Smooth muscle cell (in vitro differentiated cells): ENCODE results near the gene ACSBG1. TPM values are rescaled to one million over a fixed set of nuclear protein-coding genes. Genes with fewer than 3 reads are reported as not detected.

Experiments used
- DNase-seq: peaks from one replicate; lab custom pipeline; 2025; ENCODE audit not compliant: unreplicated experiment; lab: John Stamatoyannopoulos, UW
- H2AFZ ChIP-seq: fragments of 200-600 bp; sonication (generic); 2 replicates; pipeline ENCODE4 v1.6.0; 2016; ENCODE audit warnings: antibody characterized with exemption, low read depth, mild to moderate bottlenecking
- H3F3A ChIP-seq: fragments of 200-600 bp; sonication (generic); 2 replicates; pipeline ENCODE4 v1.6.0; 2017; ENCODE audit warnings: antibody characterized with exemption, low read depth
- H3K27ac ChIP-seq: fragments of 200-600 bp; sonication (generic); 2 replicates; pipeline ENCODE4 v1.5.1; 2016; ENCODE audit warnings: low read depth, mild to moderate bottlenecking
- H3K27me3 ChIP-seq: fragments of 200-600 bp; sonication (generic); 2 replicates; pipeline ENCODE4 v1.6.1; 2016; ENCODE audit warnings: low read depth, mild to moderate bottlenecking
- H3K36me3 ChIP-seq: fragments of 200-600 bp; sonication (generic); 2 replicates; pipeline ENCODE4 v1.5.1; 2016; ENCODE audit warnings: low read depth
- H3K4me1 ChIP-seq: fragments of 200-600 bp; sonication (generic); 2 replicates; pipeline ENCODE4 v1.5.1; 2016; ENCODE audit warnings: low read depth
- H3K4me2 ChIP-seq: fragments of 200-600 bp; sonication (generic); 2 replicates; pipeline ENCODE4 v1.6.0; 2016; ENCODE audit warnings: mild to moderate bottlenecking
- H3K4me3 ChIP-seq: fragments of 200-600 bp; sonication (generic); 2 replicates; pipeline ENCODE4 v1.5.1; 2016; ENCODE audit warnings: mild to moderate bottlenecking
- H3K79me2 ChIP-seq: fragments of 200-600 bp; sonication (generic); 2 replicates; pipeline ENCODE4 v1.6.0; 2016; ENCODE audit warnings: low read depth, mild to moderate bottlenecking
- H3K9ac ChIP-seq: fragments of 200-600 bp; sonication (generic); 2 replicates; pipeline ENCODE4 v1.6.0; 2016; ENCODE audit warnings: low read depth
- H3K9me3 ChIP-seq: fragments of 200-600 bp; sonication (generic); replicated peaks from 2 replicates; pipeline ENCODE4 v1.5.1; 2016; ENCODE audit warnings: low read depth
- H4K20me1 ChIP-seq: fragments of 200-600 bp; sonication (generic); 2 replicates; pipeline ENCODE4 v1.6.0; 2016; ENCODE audit warnings: low read depth
- CTCF ChIP-seq: fragments of 200-600 bp; sonication (generic); IDR thresholded peaks from 2 replicates; pipeline ENCODE4 v1.5.1; 2017; ENCODE audit warnings: borderline replicate concordance, mild to moderate bottlenecking, antibody characterized with exemption; ENCODE audit not compliant: insufficient read depth, poor library complexity, severe bottlenecking
- WGBS: methylation state at CpG from one replicate; pipeline ENCODE4 v1.1.7; 2016; ENCODE audit warnings: low lambda C conversion rate; 5-methylcytosine and 5-hydroxymethylcytosine counted together
- polyA plus RNA-seq: library from polyadenylated mRNA; unstranded; fragments of >200 nt; fragmentation: Nextera tagmentation; extraction: Ambion mirVana; gene quantifications from 2 replicates; pipeline ENCODE4 v1.2.1, GENCODE V29; 2016
- total RNA-seq: library from RNA; depleted of rRNA; stranded (reverse); fragments of >200 nt; gene quantifications from 2 replicates; pipeline ENCODE4 v1.2.3, GENCODE V29; 2014

The ACSBG1 gene
- total and polyA plus RNA-seq, 2 experiments from 2014 or later: under 0.01 to 0.22 TPM

GRCh38 chr15:78265137-78265460 lies 30.7 kb upstream of the ACSBG1 start:
- Histone ChIP-seq H3K9me3 (no peaks in the 10 kb centered on the region), H3F3A (no peaks in the 10 kb centered on the region), H3K36me3 (no peaks in the 10 kb centered on the region), H3K27me3 (no peaks in the 10 kb centered on the region), H3K4me1 (no peaks in the 10 kb centered on the region), H2AFZ (peak overlapping the region; percentile 76), H4K20me1 (no peaks in the 10 kb centered on the region), H3K27ac (no peak overlapping the region), H3K4me3 (peak overlapping the region; percentile 47), H3K79me2 (no peaks in the 10 kb centered on the region), H3K4me2 (peak overlapping the region; percentile 84), H3K9ac (no peak overlapping the region)
- 80% methylated on average over 11 of the region's 12 CpGs for WGBS
- DNase-seq: no peak
- TF ChIP-seq CTCF: no peak

- TF ChIP-seq CTCF: no peak
- Histone ChIP-seq H3K27me3 (no peaks in the 10 kb centered on the region), H4K20me1 (no peaks in the 10 kb centered on the region)
These were observed 30.2 kb upstream of the ACSBG1 start, which contains the start of gene DNAJA4 for GRCh38 chr15:78264304-78265136. DNAJA4 (plus strand) TSS chr15:78264562; CDS start chr15:78264764, 202 bp downstream.

GRCh38 chr15:78263907-78264303 lies 29.5 kb upstream of the ACSBG1 start:
- Histone ChIP-seq H3K4me1 (no peaks in the 10 kb centered on the region), H3K9ac (no peak overlapping the region), H3K79me2 (no peaks in the 10 kb centered on the region), H3K27me3 (no peaks in the 10 kb centered on the region), H4K20me1 (no peaks in the 10 kb centered on the region), H3K9me3 (no peaks in the 10 kb centered on the region), H3F3A (no peaks in the 10 kb centered on the region), H2AFZ (peak overlapping the region; percentile 62), H3K27ac (no peak overlapping the region), H3K4me2 (peak overlapping the region; percentile 65), H3K4me3 (peak overlapping the region; percentile 47), H3K36me3 (no peaks in the 10 kb centered on the region)
- WGBS: 86% methylated on average over 23 of the region's 23 CpGs
- no peak for TF ChIP-seq CTCF
- no peak for DNase-seq

More at GRCh38 chr15:78264304-78265136, 30.2 kb upstream of the ACSBG1 start, which contains the start of gene DNAJA4:
- H2AFZ ChIP-seq: peak within 1 kb of the TSS; percentile 76
- H3K9ac ChIP-seq: no peak within 1 kb of the TSS
- H3K4me3 ChIP-seq: peak within 1 kb of the TSS; percentile 47
- no peaks in the 10 kb centered on the region for H3K79me2 ChIP-seq
- no peak for DNase-seq
- H3K4me1 ChIP-seq: no peaks in the 10 kb centered on the region
- H3K4me2 ChIP-seq: peak within 1 kb of the TSS; percentile 84
- H3F3A ChIP-seq: no peaks in the 10 kb centered on the region
- H3K9me3 ChIP-seq: no peaks in the 10 kb centered on the region
- 48% methylated on average over 76 of the region's 107 CpGs for WGBS
- H3K27ac ChIP-seq: no peak within 1 kb of the TSS
- H3K36me3 ChIP-seq: no peaks in the 10 kb centered on the region

GRCh38 chr15:78263351-78263781 lies 29.0 kb upstream of the ACSBG1 start:
- 90% methylated on average over 7 of the region's 7 CpGs for WGBS
- no peaks in the 10 kb centered on the region for H3K27me3 ChIP-seq
- no peak for DNase-seq
- no peaks in the 10 kb centered on the region for H3K9me3 ChIP-seq
- H3F3A ChIP-seq: no peaks in the 10 kb centered on the region
- no peaks in the 10 kb centered on the region for H3K79me2 ChIP-seq
- no peak overlapping the region for H2AFZ ChIP-seq
- no peak overlapping the region for H3K9ac ChIP-seq
- H3K4me3 ChIP-seq: no peak overlapping the region
- no peaks in the 10 kb centered on the region for H3K4me1 ChIP-seq
- H3K27ac ChIP-seq: no peak overlapping the region
- H3K4me2 ChIP-seq: no peak overlapping the region
- no peaks in the 10 kb centered on the region for H4K20me1 ChIP-seq
- no peaks in the 10 kb centered on the region for H3K36me3 ChIP-seq
- no peak for TF ChIP-seq CTCF
